WTC11 (cell line): ENCODE measurements around the gene JMY.

Experiments used
- CBFB ChIP-seq: sonication (generic); formaldehyde crosslinking; IDR thresholded peaks from 2 replicates; pipeline ENCODE4 v1.8.1; 2022; ENCODE audit warnings: mild to moderate bottlenecking, low read depth, missing genetic modification reagents
- CREB1 ChIP-seq: sonication (generic); formaldehyde crosslinking; IDR thresholded peaks from 2 replicates; pipeline ENCODE4 v1.8.0; 2023; ENCODE audit warnings: mild to moderate bottlenecking, missing genetic modification reagents
- FOXJ3 ChIP-seq: sonication (generic); formaldehyde crosslinking; IDR thresholded peaks from 2 replicates; pipeline ENCODE4 v1.9.0; 2021; ENCODE audit warnings: missing genetic modification reagents, mild to moderate bottlenecking, borderline replicate concordance
- JUN ChIP-seq: sonication (generic); formaldehyde crosslinking; IDR thresholded peaks from 2 replicates; pipeline ENCODE4 v1.8.0; 2023; ENCODE audit warnings: mild to moderate bottlenecking, missing genetic modification reagents
- OVOL2 ChIP-seq: fragments of 250-450 bp; sonication (Bioruptor Pico); IDR thresholded peaks from 2 replicates; pipeline ENCODE4 v1.9.0; 2021; ENCODE audit warnings: mild to moderate bottlenecking, borderline replicate concordance
- RELA ChIP-seq: sonication (generic); formaldehyde crosslinking; IDR thresholded peaks from 2 replicates; pipeline ENCODE4 v1.8.1; 2022; ENCODE audit warnings: missing genetic modification reagents, mild to moderate bottlenecking, borderline replicate concordance
- TEAD4 ChIP-seq: sonication (generic); formaldehyde crosslinking; IDR thresholded peaks from 2 replicates; pipeline ENCODE4 v1.8.0; 2022; ENCODE audit warnings: mild to moderate bottlenecking, missing genetic modification reagents
- ZNF121 ChIP-seq: sonication (generic); formaldehyde crosslinking; IDR thresholded peaks from 2 replicates; pipeline ENCODE4 v1.8.0; 2023; ENCODE audit warnings: missing genetic modification reagents
- TF ChIP-seq, protein P1 (sequence below): fragments of 200-600 bp; IDR thresholded peaks from 2 replicates; pipeline ENCODE4 v1.8.0; 2022; ENCODE audit warnings: antibody characterized with exemption
- TF ChIP-seq, protein P2 (sequence below): sonication (generic); formaldehyde crosslinking; IDR thresholded peaks from 2 replicates; pipeline ENCODE4 v1.8.0; 2023; ENCODE audit warnings: missing genetic modification reagents, mild to moderate bottlenecking, borderline replicate concordance

DNA sequence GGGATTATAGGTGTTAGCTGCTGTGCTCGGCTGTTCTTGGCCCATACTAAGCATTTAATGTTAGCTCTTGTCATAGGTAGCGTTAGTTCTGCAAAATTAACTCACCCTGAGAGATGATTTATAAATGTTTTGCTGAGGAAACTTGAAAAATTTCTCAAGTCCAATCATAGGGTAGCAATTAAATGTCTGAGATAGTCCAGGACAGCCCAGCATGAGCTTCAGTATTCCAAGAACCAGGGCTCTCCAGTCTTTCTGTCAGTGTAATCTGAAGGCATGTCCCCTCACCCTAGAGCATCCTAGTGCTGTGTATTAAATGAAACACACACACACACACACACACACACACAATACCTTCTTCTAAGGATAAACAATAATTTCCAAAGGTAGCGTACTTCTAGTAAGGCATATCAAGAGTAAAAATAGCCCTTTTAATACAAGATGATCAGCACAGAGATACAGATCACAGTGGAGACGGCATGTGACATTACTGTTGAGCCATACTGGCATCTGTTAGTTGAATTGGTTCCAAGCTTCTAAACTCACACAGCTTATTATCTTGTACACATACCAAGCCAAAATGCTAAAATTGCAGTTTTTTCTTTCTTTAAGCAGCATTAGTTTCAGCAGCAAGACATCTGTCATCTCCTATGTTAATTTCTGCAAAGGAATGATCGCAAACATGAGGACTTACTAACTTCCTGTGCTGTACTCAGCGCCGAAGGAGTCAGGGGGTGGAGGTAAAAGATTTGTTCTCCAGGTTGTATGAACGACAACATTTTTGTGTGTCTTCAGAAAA, 46.3 kb upstream of the JMY start:
- TF ChIP-seq, protein P1, sequence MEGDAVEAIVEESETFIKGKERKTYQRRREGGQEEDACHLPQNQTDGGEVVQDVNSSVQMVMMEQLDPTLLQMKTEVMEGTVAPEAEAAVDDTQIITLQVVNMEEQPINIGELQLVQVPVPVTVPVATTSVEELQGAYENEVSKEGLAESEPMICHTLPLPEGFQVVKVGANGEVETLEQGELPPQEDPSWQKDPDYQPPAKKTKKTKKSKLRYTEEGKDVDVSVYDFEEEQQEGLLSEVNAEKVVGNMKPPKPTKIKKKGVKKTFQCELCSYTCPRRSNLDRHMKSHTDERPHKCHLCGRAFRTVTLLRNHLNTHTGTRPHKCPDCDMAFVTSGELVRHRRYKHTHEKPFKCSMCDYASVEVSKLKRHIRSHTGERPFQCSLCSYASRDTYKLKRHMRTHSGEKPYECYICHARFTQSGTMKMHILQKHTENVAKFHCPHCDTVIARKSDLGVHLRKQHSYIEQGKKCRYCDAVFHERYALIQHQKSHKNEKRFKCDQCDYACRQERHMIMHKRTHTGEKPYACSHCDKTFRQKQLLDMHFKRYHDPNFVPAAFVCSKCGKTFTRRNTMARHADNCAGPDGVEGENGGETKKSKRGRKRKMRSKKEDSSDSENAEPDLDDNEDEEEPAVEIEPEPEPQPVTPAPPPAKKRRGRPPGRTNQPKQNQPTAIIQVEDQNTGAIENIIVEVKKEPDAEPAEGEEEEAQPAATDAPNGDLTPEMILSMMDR: no peak
- TF ChIP-seq JUN (CRISPR knock-in tag): no peak
- no peak for TF ChIP-seq CBFB
- TF ChIP-seq, protein P2, sequence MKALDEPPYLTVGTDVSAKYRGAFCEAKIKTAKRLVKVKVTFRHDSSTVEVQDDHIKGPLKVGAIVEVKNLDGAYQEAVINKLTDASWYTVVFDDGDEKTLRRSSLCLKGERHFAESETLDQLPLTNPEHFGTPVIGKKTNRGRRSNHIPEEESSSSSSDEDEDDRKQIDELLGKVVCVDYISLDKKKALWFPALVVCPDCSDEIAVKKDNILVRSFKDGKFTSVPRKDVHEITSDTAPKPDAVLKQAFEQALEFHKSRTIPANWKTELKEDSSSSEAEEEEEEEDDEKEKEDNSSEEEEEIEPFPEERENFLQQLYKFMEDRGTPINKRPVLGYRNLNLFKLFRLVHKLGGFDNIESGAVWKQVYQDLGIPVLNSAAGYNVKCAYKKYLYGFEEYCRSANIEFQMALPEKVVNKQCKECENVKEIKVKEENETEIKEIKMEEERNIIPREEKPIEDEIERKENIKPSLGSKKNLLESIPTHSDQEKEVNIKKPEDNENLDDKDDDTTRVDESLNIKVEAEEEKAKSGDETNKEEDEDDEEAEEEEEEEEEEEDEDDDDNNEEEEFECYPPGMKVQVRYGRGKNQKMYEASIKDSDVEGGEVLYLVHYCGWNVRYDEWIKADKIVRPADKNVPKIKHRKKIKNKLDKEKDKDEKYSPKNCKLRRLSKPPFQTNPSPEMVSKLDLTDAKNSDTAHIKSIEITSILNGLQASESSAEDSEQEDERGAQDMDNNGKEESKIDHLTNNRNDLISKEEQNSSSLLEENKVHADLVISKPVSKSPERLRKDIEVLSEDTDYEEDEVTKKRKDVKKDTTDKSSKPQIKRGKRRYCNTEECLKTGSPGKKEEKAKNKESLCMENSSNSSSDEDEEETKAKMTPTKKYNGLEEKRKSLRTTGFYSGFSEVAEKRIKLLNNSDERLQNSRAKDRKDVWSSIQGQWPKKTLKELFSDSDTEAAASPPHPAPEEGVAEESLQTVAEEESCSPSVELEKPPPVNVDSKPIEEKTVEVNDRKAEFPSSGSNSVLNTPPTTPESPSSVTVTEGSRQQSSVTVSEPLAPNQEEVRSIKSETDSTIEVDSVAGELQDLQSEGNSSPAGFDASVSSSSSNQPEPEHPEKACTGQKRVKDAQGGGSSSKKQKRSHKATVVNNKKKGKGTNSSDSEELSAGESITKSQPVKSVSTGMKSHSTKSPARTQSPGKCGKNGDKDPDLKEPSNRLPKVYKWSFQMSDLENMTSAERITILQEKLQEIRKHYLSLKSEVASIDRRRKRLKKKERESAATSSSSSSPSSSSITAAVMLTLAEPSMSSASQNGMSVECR: no peak
- TF ChIP-seq OVOL2 (CRISPR knock-in tag): no peak
- TF ChIP-seq CREB1 (CRISPR knock-in tag): no peak
- TF ChIP-seq TEAD4 (CRISPR knock-in tag): no peak
- TF ChIP-seq RELA (CRISPR knock-in tag): no peak
- TF ChIP-seq ZNF121 (CRISPR knock-in tag): no peak
- TF ChIP-seq FOXJ3: no peak
